Prostate gland (tissue), 2 donors: ENCODE results near the gene TMEM88.

Experiments
- CTCF ChIP-seq, 4 experiments: fragments of 200-600 bp in 2 of 4; fragments of 450-650 bp in 2 of 4; sonication (generic) in 2 of 4; IDR thresholded peaks; 1 replicate in 3 of 4; 2 replicates in 1 of 4; pipeline ENCODE4 v1.5.1; 2016 to 2019; ENCODE audit warnings: antibody characterized with exemption in 4 of 4, mild to moderate bottlenecking in 2 of 4, moderate library complexity in 2 of 4
- POLR2A ChIP-seq: fragments of 450-650 bp; IDR thresholded peaks from one replicate; pipeline ENCODE4 v1.6.1; 2016; ENCODE audit warnings: antibody characterized with exemption, mild to moderate bottlenecking
- POLR2AphosphoS5 ChIP-seq: sonication (generic); formaldehyde crosslinking; IDR thresholded peaks from one replicate; pipeline ENCODE4 v1.6.1; 2017; ENCODE audit warnings: antibody characterized with exemption

GRCh38 chr17:7846765-7847661 lies 7.9 kb upstream of the TMEM88 start:
- no peak for TF ChIP-seq CTCF (IDR thresholded peaks at IDR 0.05)
- no peak for TF ChIP-seq POLR2AphosphoS5
- no peak for TF ChIP-seq POLR2A
